NCI-H1417 treated with DMSO at 0.1 percent for 48 hours (cell line): ENCODE results near the gene SLC2A2.

Source experiments
- DNase-seq: peaks from one replicate; lab custom pipeline; 2025; lab: John Stamatoyannopoulos, UW

SLC2A2 gene

GRCh38 chr3:171028779-171029232, 2.3 kb upstream of the SLC2A2 start:
- DNase-seq: no peak

- no peak for DNase-seq
Observed at GRCh38 chr3:171028025-171028778, 1.7 kb upstream of the SLC2A2 start.

- DNase-seq: no peak
Observed at GRCh38 chr3:171023566-171023965, 3.0 kb downstream of the SLC2A2 start.

GRCh38 chr3:171021377-171021776, 5.1 kb downstream of the SLC2A2 start:
- DNase-seq: no peak

- no peak for DNase-seq
Observed at GRCh38 chr3:171018156-171018935, 8.2 kb downstream of the SLC2A2 start.

GRCh38 chr3:171013822-171014748, 12.4 kb downstream of the SLC2A2 start:
- no peak for DNase-seq

- DNase-seq: no peak
Observed at GRCh38 chr3:171011873-171012336, 14.6 kb downstream of the SLC2A2 start.

- DNase-seq: no peak
Observed at GRCh38 chr3:171011109-171011872, 15.2 kb downstream of the SLC2A2 start.

- no peak for DNase-seq
Observed at GRCh38 chr3:171007316-171007715, 19.2 kb downstream of the SLC2A2 start.

- no peak for DNase-seq
Observed at GRCh38 chr3:171005648-171006047, 20.9 kb downstream of the SLC2A2 start.

- DNase-seq: no peak
Observed at GRCh38 chr3:171001957-171002694, 24.4 kb downstream of the SLC2A2 start.

GRCh38 chr3:171001250-171001893, 25.1 kb downstream of the SLC2A2 start:
- DNase-seq: no peak

- DNase-seq: no peak
Observed at GRCh38 chr3:171000281-171000680, 26.2 kb downstream of the SLC2A2 start.

- DNase-seq: no peak
Observed at GRCh38 chr3:170999737-171000242, 26.7 kb downstream of the SLC2A2 start.

GRCh38 chr3:170997961-170998913, 28.3 kb downstream of the SLC2A2 start:
- DNase-seq: no peak

GRCh38 chr3:170992854-170993253, 33.7 kb downstream of the SLC2A2 start:
- DNase-seq: no peak

GRCh38 chr3:170991664-170992063, 34.9 kb downstream of the SLC2A2 start:
- DNase-seq: no peak

- DNase-seq: no peak
Observed at GRCh38 chr3:170989100-170989648, 37.3 kb downstream of the SLC2A2 start.
